OCI-LY1 (cell line): ENCODE results near the gene KCNJ1.

ENCODE experiments used
- EZH2 ChIP-seq: fragments of 200-600 bp; sonication (generic), shearing (Covaris generic); IDR thresholded peaks from 2 replicates; pipeline ENCODE4 v1.8.0; 2017; ENCODE audit warnings: borderline replicate concordance, mixed run types, mild to moderate bottlenecking, antibody characterized with exemption, low read length, moderate library complexity, mixed read lengths
- TF ChIP-seq, protein P1 (sequence below): fragments of 200-600 bp; sonication (generic), shearing (Covaris generic); IDR thresholded peaks from 2 replicates; pipeline ENCODE4 v1.5.1; 2017; ENCODE audit warnings: mild to moderate bottlenecking, antibody characterized with exemption, low read length, moderate library complexity, mixed read lengths

DNA sequence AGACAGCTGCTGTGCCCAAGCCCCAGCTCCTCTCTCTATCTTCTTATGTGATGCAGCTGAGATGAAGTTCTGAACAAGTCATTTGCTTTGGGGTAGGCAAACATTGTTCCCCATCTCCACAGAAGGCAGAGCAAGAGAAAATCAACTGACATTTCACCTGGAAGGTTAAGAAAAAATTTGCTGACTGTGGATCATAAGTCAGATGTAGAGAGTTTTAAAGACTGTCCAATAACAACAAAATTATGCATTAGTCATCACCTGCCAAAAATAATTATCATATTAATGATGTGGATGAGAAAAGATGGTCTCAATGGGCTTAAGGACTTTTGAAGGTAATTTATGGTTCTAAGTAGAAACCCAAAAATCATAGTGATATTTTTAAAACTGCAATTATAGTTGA lies 59.2 kb downstream of the KCNJ1 start:
- TF ChIP-seq, protein P1, sequence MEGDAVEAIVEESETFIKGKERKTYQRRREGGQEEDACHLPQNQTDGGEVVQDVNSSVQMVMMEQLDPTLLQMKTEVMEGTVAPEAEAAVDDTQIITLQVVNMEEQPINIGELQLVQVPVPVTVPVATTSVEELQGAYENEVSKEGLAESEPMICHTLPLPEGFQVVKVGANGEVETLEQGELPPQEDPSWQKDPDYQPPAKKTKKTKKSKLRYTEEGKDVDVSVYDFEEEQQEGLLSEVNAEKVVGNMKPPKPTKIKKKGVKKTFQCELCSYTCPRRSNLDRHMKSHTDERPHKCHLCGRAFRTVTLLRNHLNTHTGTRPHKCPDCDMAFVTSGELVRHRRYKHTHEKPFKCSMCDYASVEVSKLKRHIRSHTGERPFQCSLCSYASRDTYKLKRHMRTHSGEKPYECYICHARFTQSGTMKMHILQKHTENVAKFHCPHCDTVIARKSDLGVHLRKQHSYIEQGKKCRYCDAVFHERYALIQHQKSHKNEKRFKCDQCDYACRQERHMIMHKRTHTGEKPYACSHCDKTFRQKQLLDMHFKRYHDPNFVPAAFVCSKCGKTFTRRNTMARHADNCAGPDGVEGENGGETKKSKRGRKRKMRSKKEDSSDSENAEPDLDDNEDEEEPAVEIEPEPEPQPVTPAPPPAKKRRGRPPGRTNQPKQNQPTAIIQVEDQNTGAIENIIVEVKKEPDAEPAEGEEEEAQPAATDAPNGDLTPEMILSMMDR = no peak
- TF ChIP-seq EZH2 = no peak
